Stimulated activated CD4-positive, alpha-beta T cell treated with anti-CD3 and anti-CD28 coated beads, Interleukin-4, amount 100 ng/mL, for 1 hour (primary cell): ENCODE data around the gene INPP5A.
"Not testable (repeated sequence)": the region's sequence is repeated elsewhere in the genome, so short reads cannot be mapped to it uniquely, and the experiment has no call there.

Experiments
- DNase-seq: peaks from one replicate; pipeline ENCODE4 v3.0.0-alpha.2; 2020

Gene INPP5A

GRCh38 chr10:132777441-132777840 lies 239.9 kb downstream of the INPP5A start:
- DNase-seq: no peak

DNA sequence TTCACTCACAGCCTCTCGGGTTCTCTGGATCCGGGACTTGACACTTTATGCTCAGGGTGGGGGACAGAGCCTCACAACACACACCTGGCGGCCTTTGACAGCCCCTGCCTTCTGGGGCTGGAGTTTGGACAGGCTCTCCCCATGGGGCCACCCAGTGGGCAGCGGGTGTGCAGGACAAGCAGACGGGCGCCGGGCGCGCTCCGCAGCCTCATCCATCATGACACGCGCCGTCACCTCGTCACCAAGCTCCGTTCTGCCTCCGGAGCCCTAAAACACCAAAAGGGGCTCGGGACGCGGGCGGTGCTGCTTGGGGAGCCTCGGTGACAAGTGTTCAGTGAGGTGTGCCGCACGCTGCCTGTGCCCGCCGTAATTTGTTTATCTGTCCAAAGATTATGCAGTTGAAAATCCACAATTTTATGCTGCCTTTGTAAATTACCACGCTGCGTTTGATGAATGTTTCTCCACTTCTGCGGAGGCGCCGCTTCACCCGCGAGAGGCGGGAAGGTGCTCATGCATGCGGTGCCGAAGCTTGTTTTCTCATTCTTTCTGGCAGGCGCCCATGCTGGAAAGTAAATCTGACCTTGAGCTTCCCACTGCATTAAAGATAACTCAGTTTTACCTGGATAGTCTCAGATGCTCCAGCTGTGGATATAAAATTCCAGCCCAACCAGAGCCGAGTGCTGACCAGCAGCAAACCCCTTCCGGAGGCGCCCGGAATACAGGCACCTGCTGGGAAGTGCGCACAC lies 242.1 kb downstream of the INPP5A start:
- DNase-seq: no peak

DNA sequence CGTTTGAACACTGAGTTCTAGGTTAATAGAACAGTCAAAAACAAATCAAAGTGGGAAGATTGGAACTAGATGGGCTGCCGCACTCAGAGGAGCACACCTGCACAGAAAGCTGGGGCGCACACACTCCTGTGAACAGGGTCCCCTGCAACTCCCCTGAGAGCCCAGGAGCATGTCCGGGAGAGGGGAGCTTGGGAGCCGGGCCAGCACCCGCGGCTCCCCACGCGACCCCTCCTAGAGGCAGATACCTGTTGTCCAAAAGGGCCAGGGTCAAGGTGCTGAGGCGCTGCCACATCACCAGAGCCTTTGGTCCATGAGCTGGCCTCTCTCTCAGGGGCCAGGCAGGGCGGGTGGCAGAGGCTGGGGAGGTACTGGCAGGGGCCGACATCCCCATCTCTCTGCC lies 242.8 kb downstream of the INPP5A start:
- no peak for DNase-seq

- DNase-seq: no peak
These were observed 244.0 kb downstream of the INPP5A start for GRCh38 chr10:132781556-132781955.

DNA sequence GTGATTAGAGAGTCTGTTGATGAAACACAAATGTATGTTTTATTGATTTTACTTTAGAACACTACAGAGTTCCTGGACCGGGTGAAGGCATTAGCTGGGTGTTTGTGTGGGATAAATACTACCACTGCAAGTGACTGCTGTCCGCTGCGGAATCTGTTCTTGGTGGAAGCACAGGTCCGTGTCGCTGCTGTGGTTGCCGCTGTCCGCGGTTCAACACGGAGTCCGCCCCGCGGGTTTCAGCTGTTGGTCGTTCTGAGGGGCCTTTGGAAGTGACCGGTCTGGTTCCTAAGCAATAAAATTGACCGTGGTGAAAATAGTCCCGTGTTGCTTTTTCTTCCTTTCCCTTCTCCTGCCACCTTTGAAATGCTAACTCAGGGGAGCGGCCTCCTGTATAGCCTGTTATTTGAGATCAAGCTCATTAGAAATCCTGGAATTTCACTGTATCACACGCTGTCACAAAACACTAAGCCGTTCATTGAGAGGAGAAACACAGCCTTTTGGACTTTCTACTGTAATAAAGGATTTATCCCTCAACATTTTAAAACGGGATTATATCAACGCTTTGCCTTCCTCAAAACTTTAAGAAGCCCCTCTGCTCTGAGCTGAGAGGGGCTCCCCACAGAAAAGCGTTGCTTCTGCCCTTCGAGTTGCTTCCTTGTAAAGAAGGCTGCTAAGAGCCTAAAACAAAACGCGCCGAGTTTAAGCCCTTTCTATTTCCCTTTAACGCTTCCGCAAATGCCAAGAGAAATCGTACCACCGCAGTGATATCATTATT lies 245.8 kb downstream of the INPP5A start:
- no peak for DNase-seq

- DNase-seq: no peak
These were observed 246.6 kb downstream of the INPP5A start for GRCh38 chr10:132783940-132784865.

GRCh38 chr10:132784866-132785722 lies 247.5 kb downstream of the INPP5A start:
- no peak for DNase-seq

- DNase-seq: no peak
These were observed 248.3 kb downstream of the INPP5A start, which contains the start of gene NKX6-2 for GRCh38 chr10:132785723-132786475. NKX6-2 (minus strand) TSS chr10:132786147; CDS start chr10:132785948, 199 bp downstream.

DNA sequence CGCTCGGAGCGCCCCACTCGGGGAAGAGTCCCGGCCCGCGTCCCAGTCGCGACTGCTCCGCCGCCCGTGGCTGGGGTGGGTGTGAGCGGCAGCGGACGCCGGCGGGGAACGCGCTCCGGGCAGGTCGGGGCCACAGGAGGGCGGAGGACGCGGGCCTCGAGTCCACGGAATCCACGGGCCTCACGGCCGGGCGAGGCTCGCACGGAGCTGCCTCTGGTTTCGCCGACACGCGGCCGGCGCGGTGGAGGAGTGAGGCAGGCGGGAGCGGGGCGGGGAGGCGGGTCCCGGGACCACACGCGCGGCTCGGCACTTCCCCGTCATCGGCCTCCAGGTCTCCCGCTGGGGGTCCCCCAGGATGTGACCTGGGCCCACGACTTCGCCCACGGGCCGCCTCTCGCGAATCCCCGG lies 248.9 kb downstream of the INPP5A start:
- DNase-seq: no peak

GRCh38 chr10:132786884-132787494 lies 249.4 kb downstream of the INPP5A start:
- DNase-seq: no peak

DNA sequence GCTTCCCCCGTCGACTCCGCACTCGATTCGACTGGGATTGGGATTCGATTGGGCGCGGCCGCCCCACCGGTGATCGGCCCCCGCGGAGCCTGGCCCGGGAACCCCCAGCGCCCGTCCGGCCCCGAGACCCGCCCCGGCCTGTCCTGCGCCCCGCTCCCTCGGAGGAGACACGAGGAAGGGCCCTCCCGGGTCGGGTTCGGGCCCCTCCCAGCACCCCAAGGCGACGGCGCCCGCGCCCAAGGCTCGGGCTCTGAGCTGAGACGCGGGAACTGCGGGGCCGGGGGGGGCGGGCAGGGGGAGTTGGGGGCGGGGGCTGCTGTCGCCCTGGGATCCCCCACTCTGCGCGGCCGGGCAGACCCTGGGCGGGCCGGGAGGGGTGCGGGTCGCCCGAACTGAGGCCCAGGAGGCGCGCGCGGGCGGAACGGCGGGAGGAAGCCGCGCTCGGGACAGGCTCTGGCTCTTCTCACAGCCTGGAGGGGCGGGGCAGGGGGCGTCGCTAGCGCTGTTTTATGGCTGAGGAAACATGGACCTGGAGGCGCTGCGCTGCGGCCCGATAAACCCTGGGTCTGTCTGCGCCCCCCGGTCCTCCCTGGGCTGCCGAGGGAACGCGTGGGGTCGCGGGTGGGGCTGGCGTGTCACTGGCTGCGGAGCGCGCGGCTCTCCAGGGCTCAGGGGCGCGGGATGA lies 250.1 kb downstream of the INPP5A start:
- DNase-seq: no peak

GRCh38 chr10:132788180-132788830 lies 250.7 kb downstream of the INPP5A start:
- DNase-seq: no peak

DNA sequence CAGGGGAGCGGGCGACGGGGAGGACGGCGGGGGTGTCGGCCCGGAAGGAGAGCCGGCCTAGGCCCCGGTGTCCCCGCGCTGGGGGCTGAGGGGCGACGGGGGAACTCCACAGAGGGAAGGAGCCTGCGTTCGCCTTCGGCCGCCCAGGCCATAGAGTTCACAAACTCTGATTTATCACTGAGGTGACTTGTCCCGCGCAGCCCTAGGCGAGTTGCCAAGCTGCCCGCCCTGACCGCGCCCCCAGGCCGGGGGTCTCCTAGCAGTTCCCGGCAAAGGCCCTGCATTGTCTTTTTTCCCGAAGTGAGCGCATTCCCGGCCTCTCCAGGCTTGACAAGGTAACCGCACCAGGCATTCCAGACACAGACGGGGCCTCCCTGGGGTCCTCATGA lies 251.2 kb downstream of the INPP5A start:
- no peak for DNase-seq

DNA sequence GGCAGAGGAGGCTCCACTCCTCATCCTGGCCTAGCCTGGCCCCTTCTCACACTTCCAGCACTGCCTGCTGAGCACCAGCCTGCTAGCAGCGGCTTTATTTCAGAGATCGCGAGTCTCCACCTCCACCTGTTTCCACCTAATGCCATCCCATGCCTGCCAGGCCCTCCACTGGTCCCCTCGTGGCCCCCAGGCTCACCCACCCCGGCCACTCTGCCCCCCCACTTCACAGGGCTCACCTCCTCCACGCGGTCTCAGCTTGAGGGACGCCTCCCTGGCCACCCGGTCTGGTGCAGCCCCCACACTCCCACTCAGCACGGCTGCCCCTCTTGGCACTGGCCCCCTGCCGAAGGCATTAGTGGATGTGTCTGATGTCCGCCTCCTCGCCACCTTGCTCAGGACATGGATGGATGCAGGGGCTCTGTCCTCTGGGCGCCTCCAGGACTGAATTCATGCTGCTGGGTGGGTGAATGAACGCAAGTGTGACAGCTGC lies 252.1 kb downstream of the INPP5A start:
- DNase-seq: no peak

DNA sequence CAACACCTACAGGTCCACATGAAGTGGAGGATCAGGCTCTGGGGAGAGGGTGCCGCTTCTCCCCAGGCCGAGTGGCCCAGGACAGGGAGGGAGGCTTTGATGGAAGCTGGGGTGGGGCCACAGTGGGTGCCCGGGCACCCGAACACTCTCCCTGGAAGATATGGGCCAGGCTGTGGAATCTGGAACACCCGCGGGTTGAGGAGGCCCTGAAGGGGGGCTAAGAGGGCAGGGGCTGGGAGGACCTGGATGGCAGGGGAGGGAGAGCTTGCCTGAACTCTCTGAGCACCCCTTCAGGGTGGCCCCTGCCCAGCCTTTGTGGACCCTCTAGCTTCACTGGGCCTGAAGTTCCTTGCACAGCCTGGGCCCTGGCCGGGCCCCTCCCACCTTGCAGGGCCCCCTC lies 252.9 kb downstream of the INPP5A start:
- DNase-seq: no peak

DNA sequence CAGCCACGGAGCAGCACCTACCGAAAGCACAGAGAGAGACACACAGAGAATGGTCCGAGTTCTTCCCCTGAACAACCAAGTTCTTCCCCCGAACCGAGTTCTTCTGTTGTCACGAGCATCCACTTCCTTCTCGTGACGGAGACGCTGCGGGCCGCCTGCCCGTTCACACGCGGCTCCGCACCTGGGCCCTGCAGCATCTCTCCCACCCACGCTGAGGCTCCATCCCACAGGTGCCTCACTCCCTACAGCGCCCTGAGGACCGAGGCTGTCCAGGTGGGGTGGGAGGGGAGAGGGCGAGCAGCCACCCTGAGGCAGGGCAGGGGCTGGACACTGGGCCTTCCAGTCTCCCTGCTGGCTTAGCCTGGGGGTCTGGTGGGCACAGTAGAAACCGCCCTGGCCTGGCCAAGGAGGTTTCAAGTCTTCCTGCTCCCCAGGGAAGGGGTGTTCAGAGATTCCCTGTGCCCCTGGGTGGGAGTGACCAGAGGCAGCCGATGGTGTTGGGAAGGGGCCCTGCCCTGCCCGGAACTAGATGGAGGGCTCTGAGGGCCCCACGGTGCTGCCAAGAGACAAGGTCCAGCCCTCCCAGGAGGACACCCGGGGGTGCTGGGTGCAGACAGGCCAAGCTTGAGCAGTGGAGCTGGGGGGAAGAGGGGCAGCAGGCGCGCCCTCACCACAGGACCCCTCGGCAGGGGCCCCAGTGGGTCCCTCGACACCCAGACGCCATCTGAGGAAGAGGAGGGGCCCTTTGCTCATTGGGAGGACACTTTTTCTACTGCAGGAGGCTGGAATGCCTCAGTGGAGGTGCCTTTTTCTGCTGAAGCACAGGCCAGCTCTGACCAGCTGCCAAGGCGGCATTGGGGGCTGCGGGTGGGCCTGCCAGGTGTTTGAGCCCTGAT lies 253.6 kb downstream of the INPP5A start:
- DNase-seq: no peak

GRCh38 chr10:132792099-132792498 lies 254.5 kb downstream of the INPP5A start:
- DNase-seq: not testable (repeated sequence)

- DNase-seq: no peak
These were observed 255.2 kb downstream of the INPP5A start for GRCh38 chr10:132792796-132793195.
